Measurements from ENCODE around the gene PTCHD1. TPM values are rescaled to one million over a fixed set of nuclear protein-coding genes. Genes with fewer than 3 reads are reported as not detected.

PTCHD1 gene
- total RNA-seq, 1 donor from 2014 or later = 7.0 TPM

GRCh38 chrX:23435575-23435974 is 100.9 kb downstream of the PTCHD1 start:
- peaks cover 8% of the 10 kb centered on the region for H3K9me3 Mint-ChIP-seq

GRCh38 chrX:23436875-23437274 is 102.2 kb downstream of the PTCHD1 start:
- Mint-ChIP-seq H3K27me3 (ENCODE audit: low read depth) (no peaks in the 10 kb centered on the region), H3K4me3 (no peak overlapping the region), H3K27ac (no peak overlapping the region), H3K36me3 (no peaks in the 10 kb centered on the region), H3K4me1 (no peaks in the 10 kb centered on the region), H3K9me3 (peaks cover 15% of the 10 kb centered on the region)
- TF ChIP-seq CTCF (IDR thresholded peaks at IDR 0.05; ENCODE audit: unreplicated experiment) = no peak
- no peak for DNase-seq (ENCODE audit: low spot score in 2 of 2, unreplicated experiment in 2 of 2)

More at GRCh38 chrX:23435575-23435974, 100.9 kb downstream of the PTCHD1 start:
- no peak for TF ChIP-seq CTCF (IDR thresholded peaks at IDR 0.05; ENCODE audit: unreplicated experiment)
- no peak overlapping the region for H3K27ac Mint-ChIP-seq
- no peaks in the 10 kb centered on the region for H3K4me1 Mint-ChIP-seq
- H3K27me3 Mint-ChIP-seq (ENCODE audit: low read depth) = no peaks in the 10 kb centered on the region
- H3K4me3 Mint-ChIP-seq = no peak overlapping the region
- H3K36me3 Mint-ChIP-seq = no peaks in the 10 kb centered on the region
- no peak for DNase-seq (ENCODE audit: low spot score in 2 of 2, unreplicated experiment in 2 of 2)

- H3K36me3 Mint-ChIP-seq = no peaks in the 10 kb centered on the region
- peaks cover 4% of the 10 kb centered on the region for H3K9me3 Mint-ChIP-seq
- H3K27me3 Mint-ChIP-seq (ENCODE audit: low read depth) = no peaks in the 10 kb centered on the region
- no peaks in the 10 kb centered on the region for H3K4me1 Mint-ChIP-seq
- no peak overlapping the region for H3K27ac Mint-ChIP-seq
- peak; percentile 20 for TF ChIP-seq CTCF (IDR thresholded peaks at IDR 0.05; ENCODE audit: unreplicated experiment)
- H3K4me3 Mint-ChIP-seq = no peak overlapping the region
- no peak for DNase-seq (ENCODE audit: low spot score in 2 of 2, unreplicated experiment in 2 of 2)
Observed at GRCh38 chrX:23451266-23451665, 116.6 kb downstream of the PTCHD1 start.

All from mesothelial cell of epicardium (in vitro differentiated cells).